Keratinocyte (primary cell): ENCODE measurements around the gene NDUFV1. TPM values are rescaled to one million over a fixed set of nuclear protein-coding genes. Genes with fewer than 3 reads are reported as not detected.

ENCODE experiments used
- DNase-seq: peaks from one replicate; pipeline ENCODE4 v3.0.0-alpha.2; 2011; ENCODE audit warnings: low read depth, missing footprints, low spot score
- FAIRE-seq: peaks from 2 replicates; lab custom pipeline; 2011; peaks lifted over from hg19 to GRCh38; lab: Jason Lieb, UNC
- H2AFZ ChIP-seq: 2 replicates; pipeline ENCODE4 v1.6.0; 2012; ENCODE audit warnings: low read length, control low read depth, inconsistent platforms; ENCODE audit not compliant: control insufficient read depth
- H3K27ac ChIP-seq: 2 replicates; pipeline ENCODE4 v1.5.1; 2011; ENCODE audit warnings: low read length; ENCODE audit not compliant: control insufficient read depth, insufficient read depth
- H3K27me3 ChIP-seq: 3 replicates; pipeline ENCODE4 v1.6.0; 2011; ENCODE audit warnings: low read length; ENCODE audit not compliant: control insufficient read depth, insufficient read depth; ENCODE audit errors: extremely low read depth
- H3K36me3 ChIP-seq, 2 experiments: 2 replicates in 1 of 2; 3 replicates in 1 of 2; pipeline ENCODE4 v1.5.1; 2011; ENCODE audit warnings: low read length in 2 of 2, mild to moderate bottlenecking in 1 of 2; ENCODE audit not compliant: control insufficient read depth in 2 of 2, insufficient read depth in 2 of 2; ENCODE audit errors: extremely low read depth in 1 of 2
- H3K4me1 ChIP-seq: 3 replicates; pipeline ENCODE4 v1.5.1; 2011; ENCODE audit warnings: low read length; ENCODE audit not compliant: control insufficient read depth, insufficient read depth; ENCODE audit errors: extremely low read depth
- H3K4me2 ChIP-seq: 3 replicates; pipeline ENCODE4 v1.6.0; 2011; ENCODE audit warnings: low read depth, low read length; ENCODE audit not compliant: control insufficient read depth, insufficient read depth; ENCODE audit errors: extremely low read depth
- H3K4me3 ChIP-seq, 3 experiments: fragments of 200-600 bp in 1 of 3; sonication (generic) in 1 of 3; 2 replicates in 2 of 3; 3 replicates in 1 of 3; pipeline ENCODE4 v1.5.1; 2011 to 2016; ENCODE audit warnings: low read length in 3 of 3, mild to moderate bottlenecking in 3 of 3, control low read depth in 2 of 3, inconsistent platforms in 1 of 3, low read depth in 1 of 3, mixed read lengths in 1 of 3, mixed run types in 1 of 3, moderate library complexity in 1 of 3; ENCODE audit not compliant: control insufficient read depth in 2 of 3, insufficient read depth in 2 of 3; ENCODE audit errors: extremely low read depth in 1 of 3
- H3K79me2 ChIP-seq: 2 replicates; pipeline ENCODE4 v1.6.0; 2012; ENCODE audit warnings: low read length; ENCODE audit not compliant: control insufficient read depth, insufficient read depth
- H3K9ac ChIP-seq: 3 replicates; pipeline ENCODE4 v1.6.0; 2011; ENCODE audit warnings: low read length; ENCODE audit not compliant: control insufficient read depth, insufficient read depth; ENCODE audit errors: extremely low read depth
- H3K9me1 ChIP-seq: 3 replicates; pipeline ENCODE4 v1.6.0; 2011; ENCODE audit warnings: low read length; ENCODE audit not compliant: control insufficient read depth, insufficient read depth; ENCODE audit errors: extremely low read depth
- H3K9me3 ChIP-seq: 2 replicates; pipeline ENCODE4 v1.5.1; 2012; ENCODE audit warnings: low read depth, low read length; ENCODE audit not compliant: control insufficient read depth
- H4K20me1 ChIP-seq: 3 replicates; pipeline ENCODE4 v1.6.0; 2011; ENCODE audit warnings: low read length; ENCODE audit not compliant: control insufficient read depth, insufficient read depth; ENCODE audit errors: extremely low read depth
- EZH2 ChIP-seq: IDR thresholded peaks from one replicate; pipeline ENCODE4 v1.6.1; 2012; ENCODE audit warnings: inconsistent platforms, mild to moderate bottlenecking, low read length, moderate library complexity
- dilution Hi-C: fragments of 300-500 bp; cut with MboI; formaldehyde crosslinking; loops from one replicate; pipeline ENCODE4 v1.7.0; 2020; ENCODE audit warnings: low sequenced_read_pairs; ENCODE audit not compliant: extremely low pct_ligation_motif_present
- polyA plus RNA-seq, 5 experiments: library from polyadenylated mRNA; depleted of rRNA in 3 of 5; stranded (reverse) in 3 of 5; stranded (forward) in 1 of 5; unstranded in 1 of 5; fragments of >200 nt; gene quantifications; 1 replicate in 1 of 5; 2 replicates in 3 of 5; 3 replicates in 1 of 5; pipeline versions ENCODE4 v1.2.1 to v1.2.3, GENCODE V29; 2011 to 2012; ENCODE audit warnings: missing spikeins in 2 of 5, low read depth in 1 of 5, low replicate concordance in 1 of 5
- TF ChIP-seq, protein P1 (sequence below), 3 experiments: IDR thresholded peaks in 1 of 3; conservative IDR thresholded peaks in 1 of 3; optimal IDR thresholded peaks in 1 of 3; 2 replicates in 2 of 3; 3 replicates in 1 of 3; pipeline versions ENCODE3 to v1.5.1; 2011; ENCODE audit warnings: low read length in 3 of 3, mild to moderate bottlenecking in 3 of 3, moderate library complexity in 2 of 3, control low read depth in 1 of 3, inconsistent platforms in 1 of 3; ENCODE audit not compliant: insufficient read depth in 2 of 3; ENCODE audit errors: extremely low read depth in 1 of 3

NDUFV1 gene
- polyA plus RNA-seq, 1 donor (not counting 4 experiments of a cell fraction or from before 2014, with no cell fraction given): 102 TPM

DNA sequence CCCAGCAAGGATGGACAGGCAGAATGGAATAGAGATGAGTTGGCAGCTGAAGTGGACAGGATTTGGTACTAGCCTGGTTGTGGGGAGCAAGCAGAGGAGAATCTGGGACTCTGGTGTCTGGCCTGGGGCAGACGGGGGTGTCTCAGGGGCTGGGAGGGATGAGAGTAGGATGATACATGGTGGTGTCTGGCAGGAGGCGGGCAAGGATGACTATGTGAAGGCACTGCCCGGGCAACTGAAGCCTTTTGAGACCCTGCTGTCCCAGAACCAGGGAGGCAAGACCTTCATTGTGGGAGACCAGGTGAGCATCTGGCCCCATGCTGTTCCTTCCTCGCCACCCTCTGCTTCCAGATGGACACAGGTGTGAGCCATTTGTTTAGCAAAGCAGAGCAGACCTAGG, 20.8 kb upstream of the NDUFV1 start:
- peaks cover 20 to 30% of the 10 kb centered on the region in 2 experiments for H3K36me3 ChIP-seq

DNA sequence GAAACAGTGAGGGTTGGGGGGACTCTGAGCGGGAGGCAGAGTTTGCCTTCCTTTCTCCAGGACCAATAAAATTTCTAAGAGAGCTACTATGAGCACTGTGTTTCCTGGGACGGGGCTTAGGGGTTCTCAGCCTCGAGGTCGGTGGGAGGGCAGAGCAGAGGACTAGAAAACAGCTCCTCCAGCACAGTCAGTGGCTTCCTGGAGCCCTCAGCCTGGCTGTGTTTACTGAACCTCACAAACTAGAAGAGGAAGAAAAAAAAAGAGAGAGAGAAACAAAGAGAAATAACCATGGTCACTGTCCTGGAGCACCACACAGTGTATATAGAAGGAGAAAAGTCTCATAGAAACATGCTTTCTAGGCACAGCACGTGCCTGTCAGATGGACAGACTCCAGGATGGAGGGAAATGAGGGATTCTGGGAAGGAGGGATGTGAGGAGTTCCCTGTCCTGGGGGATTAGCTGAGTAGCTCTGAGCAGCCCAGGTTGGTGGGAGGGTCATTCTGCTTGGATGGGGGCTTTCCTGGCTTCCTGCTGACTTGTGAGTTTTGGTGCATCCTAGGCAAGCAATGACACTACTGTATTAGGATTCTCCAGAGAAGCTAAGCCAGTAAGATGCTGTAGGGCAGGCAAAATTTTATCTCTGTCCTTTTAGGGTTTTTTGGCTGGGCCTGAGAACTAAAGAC, 20.0 kb upstream of the NDUFV1 start:
- Histone ChIP-seq H3K27ac (no peak overlapping the region), H3K4me1 (peaks cover 28% of the 10 kb centered on the region), H3K36me3 (peaks cover 20 to 30% of the 10 kb centered on the region in 2 experiments), H3K4me3 (no peak overlapping the region), H4K20me1 (peaks cover 23% of the 10 kb centered on the region), H3K9me1 (peaks cover 3% of the 10 kb centered on the region), H2AFZ (no peak overlapping the region), H3K9ac (no peak overlapping the region), H3K27me3 (no peaks in the 10 kb centered on the region), H3K4me2 (no peak overlapping the region), H3K79me2 (peaks cover 24% of the 10 kb centered on the region), H3K9me3 (no peaks in the 10 kb centered on the region)
- dilution Hi-C loops: no loop called here
- DNase-seq: no peak
- TF ChIP-seq, protein P1, sequence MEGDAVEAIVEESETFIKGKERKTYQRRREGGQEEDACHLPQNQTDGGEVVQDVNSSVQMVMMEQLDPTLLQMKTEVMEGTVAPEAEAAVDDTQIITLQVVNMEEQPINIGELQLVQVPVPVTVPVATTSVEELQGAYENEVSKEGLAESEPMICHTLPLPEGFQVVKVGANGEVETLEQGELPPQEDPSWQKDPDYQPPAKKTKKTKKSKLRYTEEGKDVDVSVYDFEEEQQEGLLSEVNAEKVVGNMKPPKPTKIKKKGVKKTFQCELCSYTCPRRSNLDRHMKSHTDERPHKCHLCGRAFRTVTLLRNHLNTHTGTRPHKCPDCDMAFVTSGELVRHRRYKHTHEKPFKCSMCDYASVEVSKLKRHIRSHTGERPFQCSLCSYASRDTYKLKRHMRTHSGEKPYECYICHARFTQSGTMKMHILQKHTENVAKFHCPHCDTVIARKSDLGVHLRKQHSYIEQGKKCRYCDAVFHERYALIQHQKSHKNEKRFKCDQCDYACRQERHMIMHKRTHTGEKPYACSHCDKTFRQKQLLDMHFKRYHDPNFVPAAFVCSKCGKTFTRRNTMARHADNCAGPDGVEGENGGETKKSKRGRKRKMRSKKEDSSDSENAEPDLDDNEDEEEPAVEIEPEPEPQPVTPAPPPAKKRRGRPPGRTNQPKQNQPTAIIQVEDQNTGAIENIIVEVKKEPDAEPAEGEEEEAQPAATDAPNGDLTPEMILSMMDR (optimal IDR thresholded peaks at IDR 0.05 in 1 of 3, IDR thresholded peaks at IDR 0.05 in 1 of 3, conservative IDR thresholded peaks at IDR 0.05 in 1 of 3; ENCODE audit: extremely low read depth in 1 of 3, insufficient read depth in 2 of 3, low read length in 3 of 3): no peak
- no peak for TF ChIP-seq EZH2
- no peak for FAIRE-seq

More for the DNA sequence above, 20.8 kb upstream of the NDUFV1 start:
- Histone ChIP-seq H3K4me1 (peaks cover 35% of the 10 kb centered on the region), H3K4me3 (peak overlapping the region in 1 of 3 experiments; percentile 86), H3K79me2 (peaks cover 24% of the 10 kb centered on the region), H3K9me1 (peaks cover 3% of the 10 kb centered on the region), H2AFZ (no peak overlapping the region), H3K27me3 (no peaks in the 10 kb centered on the region), H3K9ac (no peak overlapping the region), H4K20me1 (peaks cover 23% of the 10 kb centered on the region), H3K9me3 (no peaks in the 10 kb centered on the region), H3K4me2 (peak overlapping the region; percentile 89), H3K27ac (peak overlapping the region; percentile 94)
- DNase-seq (no peak), FAIRE-seq (no peak)
- TF ChIP-seq, protein P1 (optimal IDR thresholded peaks at IDR 0.05 in 1 of 3, IDR thresholded peaks at IDR 0.05 in 1 of 3, conservative IDR thresholded peaks at IDR 0.05 in 1 of 3; ENCODE audit: extremely low read depth in 1 of 3, insufficient read depth in 2 of 3, low read length in 3 of 3): no peak
- TF ChIP-seq EZH2: no peak
- dilution Hi-C loops: no loop called here
